BE2C (cell line): Measurements from ENCODE around the gene SLC29A1.

ENCODE experiments used
- DNase-seq: peaks from one replicate; pipeline ENCODE4 v3.0.0-alpha.2; 2020
- H3K27me3 ChIP-seq: fragments of 250-450 bp; sonication (Bioruptor Pico); 2 replicates; pipeline ENCODE4 v1.5.1; 2020; ENCODE audit warnings: mild to moderate bottlenecking
- H3K36me3 ChIP-seq: fragments of 250-450 bp; sonication (Bioruptor Pico); 2 replicates; pipeline ENCODE4 v1.5.1; 2020; ENCODE audit warnings: mild to moderate bottlenecking
- H3K4me1 ChIP-seq: fragments of 250-450 bp; sonication (Bioruptor Pico); 2 replicates; pipeline ENCODE4 v1.5.1; 2020
- H3K4me3 ChIP-seq: 2 replicates; pipeline ENCODE4 v1.5.1; 2011; ENCODE audit warnings: low read depth, low read length
- H3K9me3 ChIP-seq: fragments of 250-450 bp; sonication (Bioruptor Pico); 2 replicates; pipeline ENCODE4 v1.5.1; 2020
- CTCF ChIP-seq: IDR thresholded peaks from 2 replicates; pipeline ENCODE4 v1.5.1; 2012; ENCODE audit warnings: mild to moderate bottlenecking, low read depth, low read length

Gene SLC29A1

GRCh38 chr6:44275271-44275748 lies 51.9 kb downstream of the SLC29A1 start:
- Histone ChIP-seq H3K4me1 (peaks cover 4% of the 10 kb centered on the region; the same call in 1 of the 2 replicates), H3K27me3 (no peaks in the 10 kb centered on the region), H3K4me3 (no peak overlapping the region), H3K9me3 (no peaks in the 10 kb centered on the region), H3K36me3 (no peaks in the 10 kb centered on the region)
- no peak for DNase-seq
- no peak for TF ChIP-seq CTCF

GRCh38 chr6:44275749-44276648 lies 52.6 kb downstream of the SLC29A1 start:
- no peak for DNase-seq
- H3K4me3 ChIP-seq: no peak overlapping the region

GRCh38 chr6:44276667-44277640 lies 53.6 kb downstream of the SLC29A1 start:
- no peaks in the 10 kb centered on the region for H3K36me3 ChIP-seq
- no peak for DNase-seq
- no peaks in the 10 kb centered on the region for H3K27me3 ChIP-seq
- H3K4me1 ChIP-seq: no peaks in the 10 kb centered on the region
- H3K4me3 ChIP-seq: no peak overlapping the region
- H3K9me3 ChIP-seq: no peaks in the 10 kb centered on the region
- TF ChIP-seq CTCF: no peak

More at GRCh38 chr6:44275749-44276648, 52.6 kb downstream of the SLC29A1 start:
- Histone ChIP-seq H3K4me1 (peaks cover 4% of the 10 kb centered on the region; the same call in 1 of the 2 replicates), H3K9me3 (no peaks in the 10 kb centered on the region), H3K36me3 (no peaks in the 10 kb centered on the region), H3K27me3 (no peaks in the 10 kb centered on the region)
- TF ChIP-seq CTCF: no peak

GRCh38 chr6:44277763-44278162 lies 54.4 kb downstream of the SLC29A1 start:
- TF ChIP-seq CTCF: no peak
- no peaks in the 10 kb centered on the region for H3K9me3 ChIP-seq
- no peaks in the 10 kb centered on the region for H3K27me3 ChIP-seq

GRCh38 chr6:44278315-44278714 lies 54.9 kb downstream of the SLC29A1 start:
- Histone ChIP-seq H3K27me3 (no peaks in the 10 kb centered on the region), H3K36me3 (no peaks in the 10 kb centered on the region), H3K4me1 (no peaks in the 10 kb centered on the region), H3K4me3 (no peak overlapping the region), H3K9me3 (no peaks in the 10 kb centered on the region)
- no peak for TF ChIP-seq CTCF
- no peak for DNase-seq

More at GRCh38 chr6:44277763-44278162, 54.4 kb downstream of the SLC29A1 start:
- Histone ChIP-seq H3K4me3 (no peak overlapping the region), H3K4me1 (no peaks in the 10 kb centered on the region), H3K36me3 (no peaks in the 10 kb centered on the region)
- no peak for DNase-seq
